ENCODE measurements around the gene MRPL57. TPM values are rescaled to one million over a fixed set of nuclear protein-coding genes. Genes with fewer than 3 reads are reported as not detected.
"Not testable (repeated sequence)": the region's sequence is repeated elsewhere in the genome, so short reads cannot be mapped to it uniquely, and the experiment has no call there.

Gene MRPL57
- total RNA-seq, 1 donor from 2014 or later: 14.0 TPM

DNA sequence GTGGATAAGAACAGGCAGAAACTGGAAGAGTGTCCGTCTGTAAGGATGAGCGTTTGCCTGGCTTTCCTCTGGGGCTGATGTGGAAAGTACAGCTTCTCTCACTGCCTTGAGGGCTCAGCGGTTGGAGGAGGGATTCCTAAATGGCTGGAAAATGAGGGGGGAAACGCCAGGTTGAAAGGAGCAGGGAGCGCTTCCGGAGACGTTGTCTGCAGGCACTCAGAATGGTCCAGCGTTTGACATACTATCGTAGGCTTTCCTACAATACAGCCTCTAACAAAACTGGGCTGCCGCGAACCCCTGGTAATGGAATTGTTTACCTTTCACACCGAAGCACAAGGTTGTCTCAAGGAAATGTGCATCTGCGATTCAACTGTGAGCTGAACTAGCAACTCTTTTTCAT, 39.9 kb downstream of the MRPL57 start:
- H3K36me3 Mint-ChIP-seq (ENCODE audit: low read depth, unreplicated experiment): peaks cover 13% of the 10 kb centered on the region
- H3K27ac Mint-ChIP-seq (ENCODE audit: unreplicated experiment): no peak overlapping the region
- no peaks in the 10 kb centered on the region for H3K4me1 Mint-ChIP-seq (ENCODE audit: unreplicated experiment)
- TF ChIP-seq, protein P1, sequence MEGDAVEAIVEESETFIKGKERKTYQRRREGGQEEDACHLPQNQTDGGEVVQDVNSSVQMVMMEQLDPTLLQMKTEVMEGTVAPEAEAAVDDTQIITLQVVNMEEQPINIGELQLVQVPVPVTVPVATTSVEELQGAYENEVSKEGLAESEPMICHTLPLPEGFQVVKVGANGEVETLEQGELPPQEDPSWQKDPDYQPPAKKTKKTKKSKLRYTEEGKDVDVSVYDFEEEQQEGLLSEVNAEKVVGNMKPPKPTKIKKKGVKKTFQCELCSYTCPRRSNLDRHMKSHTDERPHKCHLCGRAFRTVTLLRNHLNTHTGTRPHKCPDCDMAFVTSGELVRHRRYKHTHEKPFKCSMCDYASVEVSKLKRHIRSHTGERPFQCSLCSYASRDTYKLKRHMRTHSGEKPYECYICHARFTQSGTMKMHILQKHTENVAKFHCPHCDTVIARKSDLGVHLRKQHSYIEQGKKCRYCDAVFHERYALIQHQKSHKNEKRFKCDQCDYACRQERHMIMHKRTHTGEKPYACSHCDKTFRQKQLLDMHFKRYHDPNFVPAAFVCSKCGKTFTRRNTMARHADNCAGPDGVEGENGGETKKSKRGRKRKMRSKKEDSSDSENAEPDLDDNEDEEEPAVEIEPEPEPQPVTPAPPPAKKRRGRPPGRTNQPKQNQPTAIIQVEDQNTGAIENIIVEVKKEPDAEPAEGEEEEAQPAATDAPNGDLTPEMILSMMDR (IDR thresholded peaks at IDR 0.05; ENCODE audit: unreplicated experiment): no peak
- H3K4me3 Mint-ChIP-seq (ENCODE audit: unreplicated experiment): no peak overlapping the region
- no peak for DNase-seq (ENCODE audit: low spot score)
- peaks cover 9% of the 10 kb centered on the region for H3K9me3 Mint-ChIP-seq (ENCODE audit: unreplicated experiment)
- no peaks in the 10 kb centered on the region for H3K27me3 Mint-ChIP-seq (ENCODE audit: unreplicated experiment)

DNA sequence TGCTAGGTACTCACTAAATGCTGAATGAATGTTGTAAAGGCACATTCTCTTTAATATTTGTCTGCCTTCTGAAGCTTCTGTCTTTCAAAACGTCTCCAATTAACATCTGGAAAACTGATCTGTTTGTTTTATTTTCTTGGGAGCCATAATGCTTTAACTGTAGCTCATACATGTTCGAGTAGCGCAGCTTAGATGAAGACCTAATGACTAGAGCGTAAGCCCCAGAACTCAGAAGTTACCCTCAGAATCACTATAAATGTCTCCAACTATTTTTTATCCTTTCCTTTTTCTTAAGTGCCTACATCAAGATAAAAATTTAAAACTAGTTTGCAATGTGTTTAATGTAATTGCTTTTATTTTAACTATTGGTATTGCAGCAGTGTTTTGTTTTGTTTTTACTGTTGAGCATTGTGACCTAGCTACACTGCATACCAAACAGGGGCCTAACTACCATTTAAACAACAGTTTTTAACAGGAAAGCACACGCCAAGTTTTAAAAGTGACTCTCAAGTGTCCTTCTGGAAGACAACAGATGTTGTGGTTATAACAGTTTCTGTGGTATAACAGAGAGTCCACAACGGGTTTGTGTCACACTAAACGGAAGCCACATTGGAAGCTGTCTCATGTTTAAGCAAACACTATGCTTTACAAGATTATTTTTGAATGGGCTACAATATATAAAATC, 42.0 kb downstream of the MRPL57 start:
- Mint-ChIP-seq H3K36me3 (ENCODE audit: low read depth, unreplicated experiment) (no peaks in the 10 kb centered on the region), H3K27ac (ENCODE audit: unreplicated experiment) (no peak overlapping the region)

DNA sequence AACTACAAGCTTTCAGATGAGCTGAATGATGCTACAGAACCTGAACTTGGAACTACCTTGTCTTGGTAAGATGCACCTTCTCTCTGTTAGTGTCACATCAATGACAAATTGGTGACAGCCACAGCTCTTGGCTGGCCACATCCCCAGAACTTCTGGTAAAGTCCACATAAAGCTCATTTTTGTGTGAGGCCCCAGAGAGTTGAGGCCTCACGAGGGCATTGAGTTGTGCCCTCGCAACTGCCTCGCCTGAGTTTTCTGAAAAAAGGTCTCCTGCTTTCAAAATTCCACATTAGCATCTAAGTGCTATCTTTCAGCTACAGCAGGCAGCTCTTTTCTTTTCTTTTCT, 42.6 kb downstream of the MRPL57 start:
- no peak overlapping the region for H3K4me3 Mint-ChIP-seq (ENCODE audit: unreplicated experiment)
- TF ChIP-seq, protein P1 (IDR thresholded peaks at IDR 0.05; ENCODE audit: unreplicated experiment): no peak
- no peaks in the 10 kb centered on the region for H3K36me3 Mint-ChIP-seq (ENCODE audit: low read depth, unreplicated experiment)

More for the DNA sequence above, 42.0 kb downstream of the MRPL57 start:
- TF ChIP-seq, protein P1 (IDR thresholded peaks at IDR 0.05; ENCODE audit: unreplicated experiment): no peak
- H3K27me3 Mint-ChIP-seq (ENCODE audit: unreplicated experiment): no peaks in the 10 kb centered on the region
- no peaks in the 10 kb centered on the region for H3K9me3 Mint-ChIP-seq (ENCODE audit: unreplicated experiment)
- H3K4me1 Mint-ChIP-seq (ENCODE audit: unreplicated experiment): no peaks in the 10 kb centered on the region
- no peak for DNase-seq (ENCODE audit: low spot score)
- no peak overlapping the region for H3K4me3 Mint-ChIP-seq (ENCODE audit: unreplicated experiment)

DNA sequence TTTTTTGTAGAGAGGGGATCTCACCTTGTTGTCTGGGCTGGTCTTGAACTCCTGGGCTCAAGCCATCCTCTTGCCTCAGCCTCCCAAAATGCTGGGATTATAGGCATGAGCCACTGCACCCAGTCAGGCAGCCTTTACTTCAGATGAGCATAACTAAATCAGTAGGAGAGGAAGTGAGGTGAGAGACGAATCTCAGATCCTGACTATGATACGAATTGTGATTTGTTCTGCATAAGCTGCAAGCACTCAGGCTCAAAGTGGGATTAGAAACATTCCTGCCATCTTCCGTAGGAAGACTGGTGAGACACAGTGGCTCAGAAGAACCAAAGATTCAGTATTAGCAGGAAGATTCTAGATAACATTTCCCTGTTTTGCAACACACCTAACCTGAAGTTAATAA, 43.3 kb downstream of the MRPL57 start:
- DNase-seq (ENCODE audit: low spot score); H3K4me3 Mint-ChIP-seq (ENCODE audit: unreplicated experiment); H3K27ac Mint-ChIP-seq (ENCODE audit: unreplicated experiment); H3K27me3 Mint-ChIP-seq (ENCODE audit: unreplicated experiment); H3K4me1 Mint-ChIP-seq (ENCODE audit: unreplicated experiment); H3K36me3 Mint-ChIP-seq (ENCODE audit: low read depth, unreplicated experiment); H3K9me3 Mint-ChIP-seq (ENCODE audit: unreplicated experiment): not testable (repeated sequence)

More for the DNA sequence above, 42.6 kb downstream of the MRPL57 start:
- Mint-ChIP-seq H3K4me1 (ENCODE audit: unreplicated experiment) (no peaks in the 10 kb centered on the region), H3K27ac (ENCODE audit: unreplicated experiment) (no peak overlapping the region), H3K9me3 (ENCODE audit: unreplicated experiment) (no peaks in the 10 kb centered on the region), H3K27me3 (ENCODE audit: unreplicated experiment) (no peaks in the 10 kb centered on the region)
- no peak for DNase-seq (ENCODE audit: low spot score)

DNA sequence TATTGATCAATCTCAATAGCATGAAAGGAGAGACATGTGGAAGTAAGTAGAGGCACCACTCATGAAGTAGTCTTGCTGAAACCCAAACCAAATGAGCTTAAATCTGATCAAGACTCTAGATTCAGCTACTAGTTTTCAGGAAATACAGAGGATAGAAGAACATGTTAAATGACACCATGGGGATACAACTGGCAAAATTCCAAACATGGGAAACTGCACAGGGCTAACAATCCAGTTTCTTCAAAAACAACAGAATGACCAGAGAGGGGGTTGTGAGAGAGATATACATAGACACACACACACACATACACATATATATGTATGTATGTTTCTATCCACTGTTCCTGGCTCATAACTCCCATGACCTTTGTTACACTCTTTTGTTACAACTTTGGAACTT, 44.8 kb downstream of the MRPL57 start:
- Mint-ChIP-seq H3K27me3 (ENCODE audit: unreplicated experiment) (no peaks in the 10 kb centered on the region), H3K4me3 (ENCODE audit: unreplicated experiment) (no peak overlapping the region), H3K9me3 (ENCODE audit: unreplicated experiment) (no peaks in the 10 kb centered on the region), H3K27ac (ENCODE audit: unreplicated experiment) (no peak overlapping the region), H3K4me1 (ENCODE audit: unreplicated experiment) (no peaks in the 10 kb centered on the region), H3K36me3 (ENCODE audit: low read depth, unreplicated experiment) (no peaks in the 10 kb centered on the region)
- no peak for DNase-seq (ENCODE audit: low spot score)
- TF ChIP-seq, protein P1 (IDR thresholded peaks at IDR 0.05; ENCODE audit: unreplicated experiment): no peak
